Measurements from ENCODE around the gene ERMAP. TPM values are rescaled to one million over a fixed set of nuclear protein-coding genes. Genes with fewer than 3 reads are reported as not detected.

ERMAP gene
- total and polyA plus RNA-seq, 2 of the 8 experiments (the other 6 are each of a cell fraction or from before 2014, with no cell fraction given): 2.5 to 3.9 TPM

- TF ChIP-seq MAX (IDR thresholded peaks at IDR 0.05): no peak
Observed at GRCh38 chr1:42773420-42773819, 43.5 kb upstream of the ERMAP start (continued).

Data from H1 (cell line).